ENCODE results near the gene DNASE1L3.
"Not testable (repeated sequence)": the region's sequence is repeated elsewhere in the genome, so short reads cannot be mapped to it uniquely, and the experiment has no call there.

Gene DNASE1L3

GRCh38 chr3:58210761-58211460, at the start of gene DNASE1L3:
DNASE1L3 (minus strand) TSS chr3:58210972; CDS start chr3:58210906, 66 bp downstream.
- no peak for DNase-seq (ENCODE audit: low read depth)

GRCh38 chr3:58260261-58260731, 49.5 kb upstream of the DNASE1L3 start:
- DNase-seq (ENCODE audit: low read depth) = peak; percentile 52

- DNase-seq (ENCODE audit: low read depth) = no peak
Measured at GRCh38 chr3:58258392-58259055, 47.8 kb upstream of the DNASE1L3 start.

DNA sequence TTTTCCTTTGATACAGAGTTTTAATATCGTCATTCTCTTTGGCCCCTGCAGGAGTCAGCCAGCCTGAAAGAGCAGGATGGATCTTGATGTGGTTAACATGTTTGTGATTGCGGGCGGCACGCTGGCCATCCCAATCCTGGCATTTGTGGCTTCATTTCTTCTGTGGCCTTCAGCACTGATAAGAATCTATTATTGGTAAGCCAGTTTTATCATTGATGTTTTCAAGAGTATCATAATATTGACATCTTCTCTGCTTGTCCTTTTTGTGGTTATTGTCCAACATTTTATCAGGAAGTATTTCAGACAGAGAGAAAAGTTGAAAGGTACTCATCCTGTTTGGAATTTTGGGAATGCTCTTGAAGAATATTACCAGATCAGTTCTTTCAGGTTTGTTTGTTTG, 45.7 kb upstream of the DNASE1L3 start:
- no peak for DNase-seq (ENCODE audit: low read depth)

GRCh38 chr3:58256061-58256460, 45.3 kb upstream of the DNASE1L3 start:
- no peak for DNase-seq (ENCODE audit: low read depth)

DNA sequence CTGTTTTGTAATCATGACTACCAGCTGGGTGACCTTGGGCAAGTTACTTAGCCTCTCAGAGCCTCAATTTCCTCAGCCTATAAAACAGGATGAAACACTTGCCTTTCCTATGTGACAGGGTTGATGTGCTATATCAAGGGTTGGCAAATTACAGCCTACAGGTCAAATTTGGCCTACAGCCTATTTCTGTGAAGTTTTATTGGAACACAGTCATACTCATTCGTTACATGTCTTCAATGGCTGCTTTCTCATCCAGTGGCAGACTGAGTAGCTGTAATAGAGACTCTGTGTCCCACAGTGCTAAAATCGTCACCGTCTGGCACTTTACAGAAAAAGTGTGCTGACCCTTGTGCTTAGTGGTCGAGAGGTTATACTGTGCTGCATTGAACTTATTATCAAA, 43.4 kb upstream of the DNASE1L3 start:
- no peak for DNase-seq (ENCODE audit: low read depth)

DNA sequence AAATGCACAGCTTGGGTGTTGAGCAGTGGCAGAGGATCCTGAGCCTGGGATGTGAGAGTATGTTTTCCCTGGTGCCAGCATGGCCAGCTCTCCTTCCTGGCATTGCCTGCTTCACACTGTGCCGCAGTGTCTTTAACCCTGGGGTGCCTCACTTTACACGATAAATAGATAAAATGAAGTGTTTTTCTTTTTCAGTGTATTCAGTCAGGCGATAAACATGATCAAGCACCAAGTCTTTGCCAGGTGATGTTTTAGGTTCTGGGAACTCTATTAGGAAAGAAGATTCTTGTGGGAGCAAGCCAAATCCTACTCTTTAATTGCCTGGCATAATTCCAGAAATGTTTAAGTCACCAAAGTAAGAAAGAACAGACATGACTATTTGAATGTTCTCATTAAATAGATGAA, 40.9 kb upstream of the DNASE1L3 start:
- DNase-seq (ENCODE audit: low read depth) = no peak

DNA sequence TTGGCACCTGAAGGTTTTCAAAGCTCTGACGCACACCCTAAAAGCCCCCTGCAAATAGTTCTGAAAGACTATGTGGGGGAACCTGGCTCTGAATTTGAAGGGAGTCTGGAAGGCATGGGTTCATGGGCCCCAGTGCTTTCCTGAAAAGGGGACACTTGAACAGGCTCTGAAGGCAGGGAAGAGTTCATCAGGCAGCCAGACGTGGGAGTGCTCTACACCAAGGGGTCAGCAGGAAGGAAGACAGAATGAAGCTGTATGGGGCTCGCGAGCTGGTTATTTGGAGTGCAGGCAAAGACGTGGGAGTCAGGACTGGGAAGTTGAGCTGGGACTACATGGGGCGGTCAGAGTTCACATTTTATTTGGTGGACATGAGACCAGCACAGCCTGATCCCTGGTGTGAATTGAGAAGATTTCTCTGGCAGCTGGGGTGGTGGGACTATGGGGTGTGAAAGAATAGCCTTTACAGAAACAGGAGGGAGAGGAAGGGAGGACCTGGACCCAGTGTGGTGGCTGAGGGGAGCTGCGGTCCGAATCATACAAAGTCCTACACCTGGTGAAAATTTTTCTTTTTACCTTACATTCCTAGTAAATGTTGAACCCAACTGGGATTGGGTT, 39.4 kb upstream of the DNASE1L3 start:
- no peak for DNase-seq (ENCODE audit: low read depth)

GRCh38 chr3:58249358-58250092, 38.8 kb upstream of the DNASE1L3 start:
- no peak for DNase-seq (ENCODE audit: low read depth)

DNA sequence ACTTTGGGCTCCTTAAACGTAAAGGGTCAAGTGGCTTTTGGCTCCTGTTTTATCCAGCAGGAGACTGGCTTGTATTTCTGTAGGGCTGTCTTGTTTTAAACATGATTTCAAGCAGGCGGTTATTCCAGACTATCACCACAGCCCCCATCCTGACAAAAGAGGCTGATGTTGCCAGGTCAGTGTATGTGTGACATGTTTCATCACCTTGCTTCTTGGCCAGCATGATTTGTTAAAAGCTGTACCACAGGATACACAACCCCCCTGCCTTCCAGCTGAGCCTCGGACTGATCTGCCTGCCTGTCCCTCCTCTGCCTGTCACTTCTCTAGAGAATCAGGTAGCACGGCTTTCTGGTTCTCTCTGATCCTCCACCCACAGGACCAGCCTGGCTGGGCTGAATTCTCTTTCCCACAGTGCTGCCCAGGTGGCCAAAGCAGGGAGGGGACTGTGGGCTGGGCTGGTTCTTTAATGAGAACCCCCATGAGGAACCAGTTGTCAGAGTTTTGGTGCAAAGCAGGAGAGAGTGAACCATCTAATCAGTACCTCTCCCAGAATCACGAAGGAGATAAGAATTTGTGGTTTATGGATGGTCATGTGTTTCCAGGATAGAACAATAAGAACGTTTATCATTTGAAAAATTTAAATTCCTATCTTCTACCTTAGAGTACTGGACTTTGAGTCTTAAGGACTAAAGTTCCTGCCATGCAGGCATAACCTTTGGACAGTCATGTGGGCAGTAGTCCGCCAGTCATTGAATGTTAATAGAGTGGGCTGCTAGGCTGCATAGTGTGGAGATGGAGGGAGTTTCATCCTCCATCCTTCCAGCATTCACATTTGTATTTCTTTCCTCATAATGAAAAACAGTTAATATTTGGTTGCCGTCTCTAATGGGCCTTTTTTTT, 35.6 kb upstream of the DNASE1L3 start:
- no peak for DNase-seq (ENCODE audit: low read depth)

GRCh38 chr3:58243976-58244585, 33.3 kb upstream of the DNASE1L3 start:
- DNase-seq (ENCODE audit: low read depth) = no peak

DNA sequence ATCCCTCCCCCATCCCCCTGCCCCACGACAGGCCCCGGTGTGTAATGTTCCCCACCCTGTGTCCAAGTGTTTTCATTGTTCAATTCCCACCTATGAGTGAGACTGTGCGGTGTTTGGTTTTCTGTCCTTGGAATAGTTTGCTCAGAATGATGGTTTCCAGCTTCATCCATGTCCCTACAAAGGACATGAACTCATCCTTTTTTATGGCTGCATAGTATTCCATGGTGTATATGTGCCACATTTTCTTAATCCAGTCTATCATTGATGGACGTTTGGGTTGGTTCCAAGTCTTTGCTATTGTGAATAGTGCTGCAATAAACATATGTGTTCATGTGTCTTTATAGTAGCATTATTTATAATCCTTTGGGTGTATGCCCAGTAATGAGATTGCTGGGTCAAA, 32.1 kb upstream of the DNASE1L3 start:
- DNase-seq (ENCODE audit: low read depth) = not testable (repeated sequence)

DNA sequence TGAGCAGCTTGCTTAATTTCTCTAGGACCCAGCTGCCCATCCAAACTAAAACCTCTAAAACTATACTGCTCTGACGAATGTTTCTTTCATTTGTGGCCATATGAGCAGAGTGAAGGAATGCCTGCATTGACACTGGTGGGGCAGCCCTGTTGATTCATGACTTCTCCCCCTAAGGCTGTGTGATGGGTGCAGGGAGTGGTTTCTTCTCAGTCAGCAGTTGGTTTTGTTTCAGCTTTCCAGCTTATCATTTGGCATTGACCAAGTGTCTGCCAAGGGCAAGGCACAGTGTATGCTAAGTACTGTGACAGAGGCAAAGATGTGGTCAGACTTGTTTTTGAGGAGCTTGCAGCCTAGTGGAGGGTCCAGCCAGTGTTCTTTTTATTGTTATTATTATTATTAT, 31.6 kb upstream of the DNASE1L3 start:
- DNase-seq (ENCODE audit: low read depth) = no peak

- DNase-seq (ENCODE audit: low read depth) = no peak
Measured at GRCh38 chr3:58241306-58242044, 30.7 kb upstream of the DNASE1L3 start.

DNA sequence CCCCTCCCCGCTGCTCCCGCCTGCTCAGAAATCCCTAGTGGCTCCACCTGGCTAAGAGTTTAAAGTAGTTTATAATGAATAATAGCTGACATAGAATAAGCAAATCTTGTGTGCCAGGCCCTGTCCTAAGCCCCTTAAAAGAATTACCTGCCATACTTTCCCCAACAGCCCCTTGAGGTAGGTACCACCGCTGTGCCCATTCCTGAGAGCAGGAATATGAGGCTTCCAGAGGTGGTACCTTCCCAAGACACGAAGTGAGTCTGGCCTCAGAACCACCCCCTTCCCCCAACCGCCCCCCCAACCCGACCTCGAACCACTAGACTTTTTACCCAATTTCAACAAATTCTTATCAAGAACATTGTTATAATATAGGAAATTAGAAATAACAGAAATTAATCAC, 28.1 kb upstream of the DNASE1L3 start:
- DNase-seq (ENCODE audit: low read depth) = no peak

DNA sequence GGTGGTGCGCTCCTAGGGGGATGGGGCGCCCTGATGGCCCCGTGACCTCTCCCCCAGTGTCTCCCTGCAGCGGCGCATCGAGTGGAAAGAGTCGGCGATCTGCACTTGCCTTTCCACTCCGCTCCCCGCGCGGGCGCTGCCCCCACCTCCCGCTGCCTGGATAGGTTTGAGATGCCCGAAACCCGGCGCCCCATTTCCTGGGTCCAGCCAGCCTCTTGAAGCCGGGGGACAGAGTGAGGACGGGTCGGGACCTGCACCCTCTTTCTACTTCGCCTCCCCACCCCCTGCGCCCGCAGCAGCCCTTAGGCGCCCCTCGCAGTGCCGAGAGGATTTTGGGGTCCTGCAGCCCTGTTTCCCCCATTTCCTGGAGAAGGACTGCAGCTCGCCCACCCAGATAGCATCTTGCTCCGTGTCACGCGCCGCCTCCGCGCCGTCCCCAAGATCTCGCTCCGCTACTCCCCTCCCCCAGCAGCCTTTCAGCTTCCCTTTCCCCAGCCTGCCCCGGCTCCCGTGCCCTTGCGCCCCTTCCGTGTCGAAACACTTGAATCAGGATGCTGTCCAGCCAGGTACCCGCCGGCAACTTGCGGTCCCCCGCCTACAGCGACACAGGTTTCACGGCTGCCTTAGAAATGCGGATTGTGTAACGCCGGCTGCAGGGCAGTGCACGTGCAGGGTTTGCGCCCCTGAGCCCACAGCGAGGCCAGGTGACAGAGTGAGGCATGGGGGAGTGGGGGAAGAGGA, 27.3 kb upstream of the DNASE1L3 start:
- no peak for DNase-seq (ENCODE audit: low read depth)

- DNase-seq (ENCODE audit: low read depth) = no peak
Measured at GRCh38 chr3:58237238-58237940, 26.6 kb upstream of the DNASE1L3 start, which contains the start of gene ABHD6. ABHD6 (plus strand) TSS chr3:58237792; CDS start chr3:58256587, 18,795 bp downstream.

DNA sequence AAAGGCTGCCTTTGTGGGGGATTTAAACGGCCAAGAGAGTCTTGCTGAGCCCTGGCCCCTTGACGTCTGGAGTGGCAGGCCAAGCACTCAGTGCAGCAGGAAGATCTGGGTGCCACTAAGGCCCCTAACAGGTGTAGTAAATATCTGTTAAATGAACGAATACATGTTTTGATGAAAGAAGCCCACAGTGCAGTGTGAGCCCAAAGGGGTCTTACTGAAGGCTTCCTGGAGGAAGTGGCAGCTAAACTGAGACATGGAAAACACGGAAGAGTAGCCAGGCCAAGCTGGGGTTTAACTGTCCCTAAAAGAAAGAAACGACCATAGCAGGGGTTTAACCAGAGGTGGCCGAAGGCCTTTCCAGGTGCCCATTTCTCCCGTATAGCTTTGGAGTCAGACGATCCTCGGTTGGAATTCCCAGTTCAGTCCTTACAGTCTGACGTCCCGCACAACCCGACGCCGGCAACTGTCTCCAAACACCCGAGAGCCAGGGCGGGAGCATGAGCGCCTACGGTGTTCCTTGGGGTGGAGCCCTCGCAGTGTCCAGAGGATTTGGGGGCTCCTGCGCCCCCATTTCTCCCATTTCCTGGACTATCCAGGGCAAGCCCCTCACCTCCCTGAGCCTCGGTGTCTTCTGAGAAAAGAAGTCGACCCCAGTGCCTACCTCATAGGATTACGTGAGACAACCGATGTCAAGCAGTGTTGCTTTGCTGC, 25.9 kb upstream of the DNASE1L3 start:
- DNase-seq (ENCODE audit: low read depth) = no peak
